T-cell (primary cell): ENCODE results near the gene FAH. TPM values are rescaled to one million over a fixed set of nuclear protein-coding genes. Genes with fewer than 3 reads are reported as not detected.
"Not testable (repeated sequence)": the region's sequence is repeated elsewhere in the genome, so short reads cannot be mapped to it uniquely, and the experiment has no call there.

Experiments used
- ATAC-seq, 4 experiments: fragments of 200-7000 bp in 3 of 4; fragments of 150-1000 bp in 1 of 4; cut with Tn5 transposase; replicated peaks in 1 of 4; 1 replicate in 3 of 4; 2 replicates in 1 of 4; pipeline ENCODE4 v1.10.0; 2021; ENCODE audit warnings: moderate library complexity in 3 of 4, mild to moderate bottlenecking in 2 of 4, moderate number of reproducible peaks in 1 of 4
- CTCF ChIA-PET, 2 donors: fragments of 300-600 bp; sonication (Branson Sonifier 250); formaldehyde crosslinking; loops; one replicate each; lab custom pipeline; 2022; ENCODE audit warnings: antibody characterized with exemption in 2 of 2; lab: Charles Lee
- POLR2A ChIA-PET, 2 donors: fragments of 300-600 bp; sonication (Branson Sonifier 250); formaldehyde crosslinking; loops; one replicate each; lab custom pipeline; 2022; ENCODE audit warnings: antibody characterized with exemption in 2 of 2; lab: Charles Lee
- DNase-seq, 35 experiments: peaks; one replicate each; pipeline versions ENCODE4 v3.0.0 to v3.0.0-alpha.2; 2013 to 2023
- H3K27ac ChIP-seq: one replicate; pipeline ENCODE4 v1.5.1; 2013; ENCODE audit warnings: low read length
- H3K27me3 ChIP-seq, 2 experiments: replicated peaks in 1 of 2; 1 replicate in 1 of 2; 2 replicates in 1 of 2; pipeline versions ENCODE4 v1.6.1 to v1.7.0; 2013; ENCODE audit warnings: low read length in 1 of 2, mixed read lengths in 1 of 2; ENCODE audit not compliant: control insufficient read depth in 2 of 2, insufficient read depth in 2 of 2; ENCODE audit errors: extremely low read depth in 1 of 2
- H3K36me3 ChIP-seq, 2 donors: 1 replicate in 1 of 2; 2 replicates in 1 of 2; pipeline versions ENCODE4 v1.6.1 to v1.7.0; 2013; ENCODE audit warnings: low read length in 1 of 2; ENCODE audit not compliant: control insufficient read depth in 2 of 2, insufficient read depth in 1 of 2; ENCODE audit errors: extremely low read depth in 1 of 2
- H3K4me1 ChIP-seq, 2 experiments: 1 replicate in 1 of 2; 2 replicates in 1 of 2; pipeline versions ENCODE4 v1.6.1 to v1.7.0; 2013; ENCODE audit warnings: low read length in 2 of 2, mixed read lengths in 1 of 2; ENCODE audit not compliant: insufficient read depth in 2 of 2, control insufficient read depth in 1 of 2; ENCODE audit errors: extremely low read depth in 1 of 2
- H3K4me3 ChIP-seq, 2 donors: 1 replicate in 1 of 2; 2 replicates in 1 of 2; pipeline versions ENCODE4 v1.5.1 to v1.7.0; 2013; ENCODE audit warnings: mild to moderate bottlenecking in 2 of 2, low read length in 1 of 2, moderate library complexity in 1 of 2; ENCODE audit not compliant: control insufficient read depth in 1 of 2; ENCODE audit errors: extremely low read depth in 1 of 2
- H3K9me3 ChIP-seq: 2 replicates; pipeline ENCODE4 v1.7.0; 2013
- H3K27ac Mint-ChIP-seq, 2 donors: one replicate each; pipeline ENCODE4 v1.8.0; 2020 to 2021; ENCODE audit warnings: mild to moderate bottlenecking in 2 of 2, mixed read lengths in 2 of 2
- H3K27me3 Mint-ChIP-seq, 2 donors: one replicate each; pipeline ENCODE4 v1.8.0; 2021 to 2022; ENCODE audit warnings: mixed read lengths in 2 of 2
- H3K36me3 Mint-ChIP-seq: one replicate; pipeline ENCODE4 v1.8.0; 2021; ENCODE audit warnings: mixed read lengths
- H3K4me1 Mint-ChIP-seq, 3 donors: one replicate each; pipeline ENCODE4 v1.8.0; 2020 to 2022; ENCODE audit warnings: mixed read lengths in 3 of 3, mild to moderate bottlenecking in 1 of 3
- H3K4me3 Mint-ChIP-seq, 3 donors: one replicate each; pipeline ENCODE4 v1.8.0; 2020 to 2022; ENCODE audit warnings: mild to moderate bottlenecking in 3 of 3, mixed read lengths in 3 of 3, moderate library complexity in 3 of 3
- H3K9me3 Mint-ChIP-seq, 3 donors: one replicate each; pipeline ENCODE4 v1.8.0; 2020 to 2022; ENCODE audit warnings: mixed read lengths in 3 of 3
- WGBS: methylation state at CpG from one replicate; pipeline ENCODE4 v1.1.5; 2013; ENCODE audit warnings: missing lambda C conversion rate; ENCODE audit not compliant: insufficient coverage; 5-methylcytosine and 5-hydroxymethylcytosine counted together
- total RNA-seq, 35 experiments: library from RNA in 6 of 35; stranded (reverse) in 6 of 35; fragments of 120-200 nt in 1 of 35; gene quantifications; one replicate each; pipeline versions ENCODE4 v1.2.1 to v1.2.4 and lab custom pipeline; 2013 to 2026

The FAH gene
- total RNA-seq, 5 donors from 2014 or later (not counting 1 experiment from before 2014, with no cell fraction given), result 5.2 to 9.4 (median 6.8) TPM

GRCh38 chr15:80154336-80154735 lies 1.5 kb downstream of the FAH start:
- no peak for ATAC-seq
- Histone ChIP-seq H3K36me3 (no peaks in the 10 kb centered on the region), H3K27ac (no peak overlapping the region), H3K4me3 (no peak overlapping the region), H3K9me3 (no peaks in the 10 kb centered on the region), H3K4me1 (peaks cover 4 to 26% of the 10 kb centered on the region in 2 experiments), H3K27me3 (no peaks in the 10 kb centered on the region)
- no peaks in the 10 kb centered on the region for H3K9me3 Mint-ChIP-seq
- H3K4me1 Mint-ChIP-seq, result peaks cover 15 to 23% (median 22%) of the 10 kb centered on the region in 3 donors
- 100% methylated on average over 3 of the region's 6 CpGs for whole genome bisulfite sequencing
- ChIA-PET CTCF (interaction anchor here in 1 of 2 donors (0.5 kb wide), 1 partner anchor 241 kb away, joined by 3 read pairs; no protein-coding TSS in a partner anchor), POLR2A (no interaction called here)
- H3K4me3 Mint-ChIP-seq, result peak overlapping the region in 1 of 3 donors; percentile 90
- H3K36me3 Mint-ChIP-seq, result peaks cover 1% of the 10 kb centered on the region
- no peak overlapping the region for H3K27ac Mint-ChIP-seq
- no peak for DNase-seq
- no peaks in the 10 kb centered on the region for H3K27me3 Mint-ChIP-seq

- no CpG with 5 or more reads among the region's 5 CpGs for WGBS
- peaks cover 15 to 28% (median 23%) of the 10 kb centered on the region in 3 donors for H3K4me1 Mint-ChIP-seq
- peaks cover 5% of the 10 kb centered on the region for H3K36me3 Mint-ChIP-seq
- no peaks in the 10 kb centered on the region for H3K9me3 ChIP-seq
- H3K27me3 ChIP-seq, result no peaks in the 10 kb centered on the region
- H3K27ac Mint-ChIP-seq, result peak overlapping the region in 1 of 2 donors; percentile 49
- H3K36me3 ChIP-seq, result no peaks in the 10 kb centered on the region
- H3K4me3 Mint-ChIP-seq, result peak overlapping the region in 2 of 3 donors; percentile 36 to 54
- no peaks in the 10 kb centered on the region for H3K27me3 Mint-ChIP-seq
- no peak overlapping the region for H3K4me3 ChIP-seq
- ChIA-PET POLR2A (no interaction called here), CTCF (no interaction called here)
- H3K27ac ChIP-seq, result no peak overlapping the region
- H3K4me1 ChIP-seq, result peaks cover 4 to 33% of the 10 kb centered on the region in 2 experiments
- ATAC-seq (no peak), DNase-seq (no peak)
- H3K9me3 Mint-ChIP-seq, result no peaks in the 10 kb centered on the region
Observed at GRCh38 chr15:80155001-80155377, 2.2 kb downstream of the FAH start.

- ATAC-seq, H3K27ac Mint-ChIP-seq, H3K27me3 Mint-ChIP-seq, H3K9me3 Mint-ChIP-seq, H3K27ac ChIP-seq, CTCF ChIA-PET, POLR2A ChIA-PET, H3K36me3 ChIP-seq, H3K4me3 ChIP-seq, H3K36me3 Mint-ChIP-seq, DNase-seq, H3K27me3 ChIP-seq, H3K9me3 ChIP-seq: not testable (repeated sequence)
- Mint-ChIP-seq H3K4me1 (peaks cover 18 to 33% (median 25%) of the 10 kb centered on the region in 3 donors), H3K4me3 (peak overlapping the region in 1 of 3 donors; percentile 36)
- WGBS, result 100% methylated on average over 4 of the region's 16 CpGs
- peaks cover 4 to 39% of the 10 kb centered on the region in 2 experiments for H3K4me1 ChIP-seq
Observed at GRCh38 chr15:80155378-80156175, 2.8 kb downstream of the FAH start.

GRCh38 chr15:80156176-80156720 lies 3.4 kb downstream of the FAH start:
- WGBS, result no CpG with 5 or more reads among the region's 8 CpGs
- peaks cover 4 to 46% of the 10 kb centered on the region in 2 experiments for H3K4me1 ChIP-seq

GRCh38 chr15:80157215-80157614 lies 4.4 kb downstream of the FAH start:
- Mint-ChIP-seq H3K27me3 (no peaks in the 10 kb centered on the region), H3K27ac (no peak overlapping the region), H3K4me1 (peaks cover 21 to 38% (median 27%) of the 10 kb centered on the region in 3 donors), H3K4me3 (no peak overlapping the region), H3K36me3 (peaks cover 5% of the 10 kb centered on the region), H3K9me3 (no peaks in the 10 kb centered on the region)
- Histone ChIP-seq H3K4me3 (no peak overlapping the region), H3K27ac (no peak overlapping the region), H3K36me3 (no peaks in the 10 kb centered on the region), H3K4me1 (peaks cover 4 to 42% of the 10 kb centered on the region in 2 experiments), H3K9me3 (no peaks in the 10 kb centered on the region), H3K27me3 (no peaks in the 10 kb centered on the region)
- 73% methylated on average over 4 of the region's 5 CpGs for WGBS
- POLR2A ChIA-PET, result no interaction called here
- ATAC-seq (no peak), DNase-seq (no peak)
- CTCF ChIA-PET, result interaction anchor here in 1 of 2 donors (0.6 kb wide), 1 partner anchor 24 kb away, joined by 3 read pairs; no protein-coding TSS in a partner anchor

More at GRCh38 chr15:80156176-80156720, 3.4 kb downstream of the FAH start:
- DNase-seq, result no peak
- CTCF ChIA-PET, result no interaction called here
- no peak for ATAC-seq
- POLR2A ChIA-PET, result no interaction called here
- no peak overlapping the region for H3K4me3 Mint-ChIP-seq
- Histone ChIP-seq H3K27ac (no peak overlapping the region), H3K4me3 (no peak overlapping the region), H3K36me3 (no peaks in the 10 kb centered on the region), H3K9me3 (no peaks in the 10 kb centered on the region), H3K27me3 (no peaks in the 10 kb centered on the region)
- no peaks in the 10 kb centered on the region for H3K9me3 Mint-ChIP-seq
- H3K27ac Mint-ChIP-seq, result no peak overlapping the region
- H3K36me3 Mint-ChIP-seq, result peaks cover 5% of the 10 kb centered on the region
- peaks cover 24 to 40% (median 32%) of the 10 kb centered on the region in 3 donors for H3K4me1 Mint-ChIP-seq
- no peaks in the 10 kb centered on the region for H3K27me3 Mint-ChIP-seq

GRCh38 chr15:80159301-80159700 lies 6.5 kb downstream of the FAH start:
- Histone ChIP-seq H3K27me3 (no peaks in the 10 kb centered on the region), H3K27ac (no peak overlapping the region), H3K9me3 (no peaks in the 10 kb centered on the region), H3K36me3 (no peaks in the 10 kb centered on the region), H3K4me3 (no peak overlapping the region), H3K4me1 (peaks cover 0 to 28% of the 10 kb centered on the region in 2 experiments)
- WGBS, result 95% methylated on average over 4 of the region's 5 CpGs
- H3K27ac Mint-ChIP-seq, result no peak overlapping the region
- no peak for ATAC-seq
- no peak for DNase-seq
- CTCF ChIA-PET, result no interaction called here
- POLR2A ChIA-PET, result no interaction called here
- H3K4me3 Mint-ChIP-seq, result no peak overlapping the region
- no peaks in the 10 kb centered on the region for H3K27me3 Mint-ChIP-seq
- H3K9me3 Mint-ChIP-seq, result no peaks in the 10 kb centered on the region
- H3K4me1 Mint-ChIP-seq, result peaks cover 12 to 28% (median 16%) of the 10 kb centered on the region in 3 donors
- H3K36me3 Mint-ChIP-seq, result peaks cover 17% of the 10 kb centered on the region
